ENCODE results near the gene KCND3.
"Not testable (repeated sequence)": the region's sequence is repeated elsewhere in the genome, so short reads cannot be mapped to it uniquely, and the experiment has no call there.

KCND3 gene

GRCh38 chr1:111811891-111812290 is 177.6 kb downstream of the KCND3 start:
- no peak for DNase-seq (ENCODE audit: low read depth)

- no peak for DNase-seq (ENCODE audit: low read depth)
Observed at GRCh38 chr1:111805251-111805650, 184.2 kb downstream of the KCND3 start.

- no peak for DNase-seq (ENCODE audit: low read depth)
Observed at GRCh38 chr1:111804776-111805175, 184.7 kb downstream of the KCND3 start.

GRCh38 chr1:111803951-111804350 is 185.5 kb downstream of the KCND3 start:
- no peak for DNase-seq (ENCODE audit: low read depth)

- DNase-seq (ENCODE audit: low read depth): no peak
Observed at GRCh38 chr1:111802984-111803383, 186.5 kb downstream of the KCND3 start.

GRCh38 chr1:111802110-111802509 is 187.4 kb downstream of the KCND3 start:
- DNase-seq (ENCODE audit: low read depth): no peak

- DNase-seq (ENCODE audit: low read depth): no peak
Observed at GRCh38 chr1:111801071-111801850, 188.2 kb downstream of the KCND3 start.

- DNase-seq (ENCODE audit: low read depth): not testable (repeated sequence)
Observed at GRCh38 chr1:111799722-111800121, 189.7 kb downstream of the KCND3 start.

GRCh38 chr1:111798580-111798979 is 190.9 kb downstream of the KCND3 start:
- no peak for DNase-seq (ENCODE audit: low read depth)

- DNase-seq (ENCODE audit: low read depth): no peak
Observed at GRCh38 chr1:111795401-111795800, 194.1 kb downstream of the KCND3 start.

- no peak for DNase-seq (ENCODE audit: low read depth)
Observed at GRCh38 chr1:111793923-111794322, 195.5 kb downstream of the KCND3 start.

GRCh38 chr1:111792249-111792648 is 197.2 kb downstream of the KCND3 start:
- DNase-seq (ENCODE audit: low read depth): no peak

GRCh38 chr1:111791776-111792175 is 197.7 kb downstream of the KCND3 start:
- DNase-seq (ENCODE audit: low read depth): no peak

GRCh38 chr1:111789666-111790316 is 199.7 kb downstream of the KCND3 start:
- no peak for DNase-seq (ENCODE audit: low read depth)

GRCh38 chr1:111789142-111789541 is 200.3 kb downstream of the KCND3 start:
- DNase-seq (ENCODE audit: low read depth): no peak

- no peak for DNase-seq (ENCODE audit: low read depth)
Observed at GRCh38 chr1:111786669-111787207, 202.7 kb downstream of the KCND3 start.

- DNase-seq (ENCODE audit: low read depth): no peak
Observed at GRCh38 chr1:111784273-111784901, 205.1 kb downstream of the KCND3 start.

- DNase-seq (ENCODE audit: low read depth): no peak
Observed at GRCh38 chr1:111779546-111779945, 209.9 kb downstream of the KCND3 start.

GRCh38 chr1:111778541-111779051 is 210.9 kb downstream of the KCND3 start:
- DNase-seq (ENCODE audit: low read depth): no peak

GRCh38 chr1:111778066-111778465 is 211.4 kb downstream of the KCND3 start:
- no peak for DNase-seq (ENCODE audit: low read depth)

- DNase-seq (ENCODE audit: low read depth): no peak
Observed at GRCh38 chr1:111777301-111777700, 212.2 kb downstream of the KCND3 start.

GRCh38 chr1:111776861-111777260 is 212.6 kb downstream of the KCND3 start:
- DNase-seq (ENCODE audit: low read depth): no peak

GRCh38 chr1:111776391-111776790 is 213.1 kb downstream of the KCND3 start:
- no peak for DNase-seq (ENCODE audit: low read depth)
